Natural killer cell (primary cell): ENCODE data around the gene ADGRB3. TPM values are rescaled to one million over a fixed set of nuclear protein-coding genes. Genes with fewer than 3 reads are reported as not detected.

Experiments
- ATAC-seq, 3 donors: fragments of 150-1000 bp in 2 of 3; fragments of 200-7000 bp in 1 of 3; cut with Tn5 transposase; 1 replicate in 1 of 3; 2 replicates in 2 of 3; pipeline ENCODE4 v1.10.0; 2021; ENCODE audit warnings: mild to moderate bottlenecking in 2 of 3, moderate library complexity in 2 of 3
- DNase-seq, 2 donors: peaks; one replicate each; pipeline versions ENCODE4 v3.0.0 to v3.0.0-alpha.2; 2013 to 2021; ENCODE audit warnings: mixed read lengths in 1 of 2
- H3K27ac ChIP-seq: one replicate; pipeline ENCODE4 v1.5.1; 2013; ENCODE audit warnings: mild to moderate bottlenecking, low read length
- H3K27me3 ChIP-seq: one replicate; pipeline ENCODE4 v1.6.1; 2013; ENCODE audit warnings: low read length; ENCODE audit not compliant: control insufficient read depth, insufficient read depth
- H3K36me3 ChIP-seq: one replicate; pipeline ENCODE4 v1.6.1; 2013; ENCODE audit warnings: low read length; ENCODE audit not compliant: control insufficient read depth, insufficient read depth
- H3K4me1 ChIP-seq: one replicate; pipeline ENCODE4 v1.6.1; 2013; ENCODE audit warnings: low read length; ENCODE audit not compliant: control insufficient read depth, insufficient read depth
- H3K4me3 ChIP-seq: one replicate; pipeline ENCODE4 v1.5.1; 2013; ENCODE audit warnings: low read length
- H3K9me3 ChIP-seq: one replicate; pipeline ENCODE4 v1.6.1; 2013; ENCODE audit warnings: low read length; ENCODE audit not compliant: control insufficient read depth, insufficient read depth
- H3K27ac Mint-ChIP-seq, 2 donors: one replicate each; pipeline ENCODE4 v1.8.0; 2022; ENCODE audit warnings: mild to moderate bottlenecking in 2 of 2, mixed read lengths in 2 of 2, moderate library complexity in 1 of 2
- H3K27me3 Mint-ChIP-seq, 2 donors: one replicate each; pipeline ENCODE4 v1.8.0; 2022; ENCODE audit warnings: low read depth in 2 of 2, mixed read lengths in 2 of 2
- H3K36me3 Mint-ChIP-seq: one replicate; pipeline ENCODE4 v1.8.0; 2022; ENCODE audit warnings: mixed read lengths
- H3K4me1 Mint-ChIP-seq, 2 donors: one replicate each; pipeline ENCODE4 v1.8.0; 2022; ENCODE audit warnings: mixed read lengths in 2 of 2
- H3K4me3 Mint-ChIP-seq: one replicate; pipeline ENCODE4 v1.8.0; 2022; ENCODE audit warnings: mild to moderate bottlenecking, moderate library complexity, mixed read lengths
- H3K9me3 Mint-ChIP-seq, 2 donors: one replicate each; pipeline ENCODE4 v1.8.0; 2022; ENCODE audit warnings: mixed read lengths in 2 of 2
- WGBS: methylation state at CpG from one replicate; pipeline ENCODE4 v1.1.7; 2013; ENCODE audit warnings: missing lambda C conversion rate; ENCODE audit not compliant: insufficient coverage; 5-methylcytosine and 5-hydroxymethylcytosine counted together
- intact Hi-C: fragments of 100-400 bp; cut with micrococcal nuclease; formaldehyde crosslinking; loops from one replicate; pipeline ENCODE4 v1.14.2; 2022
- total RNA-seq, 4 donors: library from RNA; stranded (reverse); fragments of 120-200 nt in 1 of 4; gene quantifications; one replicate each; pipeline versions ENCODE4 v1.2.3 to v1.2.4, GENCODE V29; 2013 to 2022
- TF ChIP-seq, protein P1 (sequence below): fragments of 200-600 bp; IDR thresholded peaks from one replicate; pipeline ENCODE4 v1.8.0; 2022; ENCODE audit warnings: antibody characterized with exemption

The ADGRB3 gene
- total RNA-seq, 3 donors from 2014 or later (not counting 1 experiment from before 2014, with no cell fraction given) = not detected

DNA sequence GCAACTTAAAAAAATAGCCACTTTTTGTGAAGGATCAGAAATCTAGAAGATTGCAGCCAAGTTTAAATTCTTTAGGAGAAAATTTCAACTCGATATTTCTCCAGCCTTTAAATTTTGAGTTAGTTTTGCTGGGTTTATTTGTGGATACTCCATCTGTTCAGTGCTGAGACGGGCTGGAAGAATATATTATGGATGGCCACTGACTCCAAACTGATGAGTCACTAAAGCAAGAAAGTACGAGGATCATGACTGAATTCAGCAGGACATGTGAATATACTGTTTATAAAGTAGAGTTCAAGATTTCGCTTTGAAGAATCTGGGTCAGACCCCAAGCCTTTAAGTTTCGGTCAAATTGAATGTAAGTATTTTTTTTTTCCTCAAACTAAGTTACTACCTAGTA, 199.5 kb downstream of the ADGRB3 start:
- H3K4me1 Mint-ChIP-seq = no peaks in the 10 kb centered on the region
- Histone ChIP-seq H3K4me1 (no peaks in the 10 kb centered on the region), H3K27ac (no peak overlapping the region), H3K27me3 (no peaks in the 10 kb centered on the region), H3K36me3 (no peaks in the 10 kb centered on the region), H3K9me3 (no peaks in the 10 kb centered on the region), H3K4me3 (no peak overlapping the region)
- no peak overlapping the region for H3K4me3 Mint-ChIP-seq
- no peak overlapping the region for H3K27ac Mint-ChIP-seq
- TF ChIP-seq, protein P1, sequence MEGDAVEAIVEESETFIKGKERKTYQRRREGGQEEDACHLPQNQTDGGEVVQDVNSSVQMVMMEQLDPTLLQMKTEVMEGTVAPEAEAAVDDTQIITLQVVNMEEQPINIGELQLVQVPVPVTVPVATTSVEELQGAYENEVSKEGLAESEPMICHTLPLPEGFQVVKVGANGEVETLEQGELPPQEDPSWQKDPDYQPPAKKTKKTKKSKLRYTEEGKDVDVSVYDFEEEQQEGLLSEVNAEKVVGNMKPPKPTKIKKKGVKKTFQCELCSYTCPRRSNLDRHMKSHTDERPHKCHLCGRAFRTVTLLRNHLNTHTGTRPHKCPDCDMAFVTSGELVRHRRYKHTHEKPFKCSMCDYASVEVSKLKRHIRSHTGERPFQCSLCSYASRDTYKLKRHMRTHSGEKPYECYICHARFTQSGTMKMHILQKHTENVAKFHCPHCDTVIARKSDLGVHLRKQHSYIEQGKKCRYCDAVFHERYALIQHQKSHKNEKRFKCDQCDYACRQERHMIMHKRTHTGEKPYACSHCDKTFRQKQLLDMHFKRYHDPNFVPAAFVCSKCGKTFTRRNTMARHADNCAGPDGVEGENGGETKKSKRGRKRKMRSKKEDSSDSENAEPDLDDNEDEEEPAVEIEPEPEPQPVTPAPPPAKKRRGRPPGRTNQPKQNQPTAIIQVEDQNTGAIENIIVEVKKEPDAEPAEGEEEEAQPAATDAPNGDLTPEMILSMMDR = no peak
- WGBS = 73% methylated on average over 3 of the region's 5 CpGs
- H3K27me3 Mint-ChIP-seq = no peaks in the 10 kb centered on the region
- intact Hi-C loops = no loop called here
- H3K9me3 Mint-ChIP-seq = peaks cover 8 to 9% of the 10 kb centered on the region in 2 donors
- ATAC-seq (no peak), DNase-seq (no peak)
- no peaks in the 10 kb centered on the region for H3K36me3 Mint-ChIP-seq

DNA sequence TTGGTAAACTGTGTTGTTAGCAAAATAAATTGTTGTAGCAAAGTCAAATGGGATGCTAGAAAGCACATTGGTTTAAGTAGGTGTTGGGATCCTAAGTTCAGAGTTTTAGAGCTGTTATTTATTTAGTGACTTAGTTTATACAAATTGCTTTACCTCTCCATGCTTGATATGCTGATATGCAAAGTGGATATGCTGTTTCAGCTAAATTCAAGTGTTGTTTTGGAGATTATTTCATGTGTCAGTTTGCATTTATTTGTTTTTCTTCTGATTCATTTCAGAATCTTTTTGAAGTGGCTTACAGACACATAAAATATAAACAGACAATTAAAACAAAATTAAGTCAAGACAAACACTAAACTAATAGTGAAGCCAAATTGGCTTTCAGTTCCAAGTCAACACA, 203.5 kb downstream of the ADGRB3 start:
- Mint-ChIP-seq H3K4me3 (no peak overlapping the region), H3K36me3 (no peaks in the 10 kb centered on the region), H3K9me3 (peaks cover 14 to 16% of the 10 kb centered on the region in 2 donors), H3K27ac (no peak overlapping the region), H3K4me1 (no peaks in the 10 kb centered on the region), H3K27me3 (no peaks in the 10 kb centered on the region)
- Histone ChIP-seq H3K9me3 (no peaks in the 10 kb centered on the region), H3K4me1 (no peaks in the 10 kb centered on the region), H3K27ac (no peak overlapping the region), H3K27me3 (no peaks in the 10 kb centered on the region), H3K36me3 (no peaks in the 10 kb centered on the region), H3K4me3 (no peak overlapping the region)
- ATAC-seq (no peak), DNase-seq (no peak)
- intact Hi-C loops = no loop called here
- TF ChIP-seq, protein P1 = no peak

DNA sequence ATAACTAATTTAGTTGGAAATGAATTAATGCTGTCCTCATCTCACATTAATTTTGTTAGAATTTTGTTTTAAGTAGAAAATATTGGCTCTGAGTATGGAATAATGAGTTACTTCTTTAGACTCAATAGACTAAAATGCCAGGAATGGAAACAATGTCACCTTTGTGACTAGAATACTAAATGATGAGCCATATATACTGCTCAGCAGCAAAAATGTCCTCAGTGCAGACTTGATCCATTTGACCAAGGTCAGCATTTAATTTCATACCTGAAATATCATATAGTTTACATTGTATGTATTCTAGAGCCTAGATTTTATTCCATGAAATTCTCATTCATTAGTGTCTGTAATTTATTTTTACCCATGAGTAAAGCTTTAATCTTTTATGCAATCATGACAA, 217.7 kb downstream of the ADGRB3 start:
- Histone ChIP-seq H3K36me3 (no peaks in the 10 kb centered on the region), H3K4me1 (no peaks in the 10 kb centered on the region), H3K27me3 (no peaks in the 10 kb centered on the region), H3K4me3 (no peak overlapping the region), H3K9me3 (peaks cover 8% of the 10 kb centered on the region), H3K27ac (no peak overlapping the region)
- Mint-ChIP-seq H3K27ac (no peak overlapping the region), H3K4me3 (no peak overlapping the region), H3K36me3 (no peaks in the 10 kb centered on the region), H3K9me3 (peaks cover 8 to 17% of the 10 kb centered on the region in 2 donors), H3K4me1 (no peaks in the 10 kb centered on the region), H3K27me3 (no peaks in the 10 kb centered on the region)
- intact Hi-C loops = no loop called here
- TF ChIP-seq, protein P1 = no peak
- no peak for ATAC-seq
- DNase-seq = no peak

DNA sequence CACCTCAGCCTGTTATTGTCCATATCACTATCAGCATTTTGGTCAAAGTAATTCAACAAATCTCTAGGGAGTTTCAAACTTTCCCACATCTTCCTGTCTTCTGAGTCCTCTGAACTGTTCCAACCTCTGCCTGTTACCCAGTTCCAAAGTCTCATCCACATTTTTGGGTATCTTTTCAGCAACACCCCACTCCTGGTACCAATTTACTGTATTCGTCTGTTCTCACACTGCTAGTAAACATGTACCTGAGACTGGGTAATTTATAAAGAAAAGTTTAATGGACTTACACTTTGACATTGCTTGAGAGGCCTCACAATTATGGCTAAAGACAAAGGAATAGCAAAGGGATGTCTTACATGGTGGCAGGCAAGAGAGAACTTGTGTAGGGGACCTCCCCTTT, 224.2 kb downstream of the ADGRB3 start:
- H3K4me1 Mint-ChIP-seq = no peaks in the 10 kb centered on the region
- H3K4me3 Mint-ChIP-seq = no peak overlapping the region
- no peaks in the 10 kb centered on the region for H3K36me3 Mint-ChIP-seq
- Histone ChIP-seq H3K36me3 (no peaks in the 10 kb centered on the region), H3K9me3 (peaks cover 16% of the 10 kb centered on the region), H3K4me1 (no peaks in the 10 kb centered on the region), H3K4me3 (no peak overlapping the region), H3K27ac (no peak overlapping the region), H3K27me3 (no peaks in the 10 kb centered on the region)
- no peak overlapping the region for H3K27ac Mint-ChIP-seq
- ATAC-seq = no peak
- no peak for DNase-seq
- WGBS = 80% methylated on average over 1 of the region's 1 CpG
- TF ChIP-seq, protein P1 = no peak
- intact Hi-C loops = no loop called here
- H3K9me3 Mint-ChIP-seq = peaks cover 9 to 27% of the 10 kb centered on the region in 2 donors
- H3K27me3 Mint-ChIP-seq = no peaks in the 10 kb centered on the region
